ENCODE results near the gene ZAR1L.

DNA sequence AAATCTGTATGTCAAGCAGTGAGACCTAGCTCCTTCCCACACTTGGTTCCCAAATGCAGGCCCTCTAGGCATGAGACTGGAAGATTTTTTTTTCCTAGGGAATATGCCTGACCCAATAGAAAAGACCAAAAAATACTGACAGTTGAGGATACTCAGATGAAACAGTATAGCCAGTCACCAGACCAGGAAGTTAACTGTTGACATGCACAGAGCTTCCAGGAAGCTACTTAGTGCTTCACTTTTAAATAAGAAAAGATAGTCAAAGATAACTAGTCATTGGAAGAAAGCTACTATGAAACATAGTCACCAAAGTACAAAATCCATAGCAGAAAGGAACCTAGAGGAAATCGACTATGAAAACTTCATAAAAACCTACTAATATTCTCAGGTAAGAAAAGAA is 32.5 kb upstream of the ZAR1L start:
- TF ChIP-seq CTCF (IDR thresholded peaks at IDR 0.05) (no peak), POLR2A (IDR thresholded peaks at IDR 0.05) (no peak), POLR2AphosphoS5 (IDR thresholded peaks at IDR 0.05) (no peak)
